Measurements from ENCODE around the gene RNPC3. TPM values are rescaled to one million over a fixed set of nuclear protein-coding genes. Genes with fewer than 3 reads are reported as not detected.

Gene RNPC3, protein sequence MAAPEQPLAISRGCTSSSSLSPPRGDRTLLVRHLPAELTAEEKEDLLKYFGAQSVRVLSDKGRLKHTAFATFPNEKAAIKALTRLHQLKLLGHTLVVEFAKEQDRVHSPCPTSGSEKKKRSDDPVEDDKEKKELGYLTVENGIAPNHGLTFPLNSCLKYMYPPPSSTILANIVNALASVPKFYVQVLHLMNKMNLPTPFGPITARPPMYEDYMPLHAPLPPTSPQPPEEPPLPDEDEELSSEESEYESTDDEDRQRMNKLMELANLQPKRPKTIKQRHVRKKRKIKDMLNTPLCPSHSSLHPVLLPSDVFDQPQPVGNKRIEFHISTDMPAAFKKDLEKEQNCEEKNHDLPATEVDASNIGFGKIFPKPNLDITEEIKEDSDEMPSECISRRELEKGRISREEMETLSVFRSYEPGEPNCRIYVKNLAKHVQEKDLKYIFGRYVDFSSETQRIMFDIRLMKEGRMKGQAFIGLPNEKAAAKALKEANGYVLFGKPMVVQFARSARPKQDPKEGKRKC
- total RNA-seq (10 to 100 TPM; 14.9 to 17.6 TPM), polyA plus RNA-seq (14.2 TPM)

DNA sequence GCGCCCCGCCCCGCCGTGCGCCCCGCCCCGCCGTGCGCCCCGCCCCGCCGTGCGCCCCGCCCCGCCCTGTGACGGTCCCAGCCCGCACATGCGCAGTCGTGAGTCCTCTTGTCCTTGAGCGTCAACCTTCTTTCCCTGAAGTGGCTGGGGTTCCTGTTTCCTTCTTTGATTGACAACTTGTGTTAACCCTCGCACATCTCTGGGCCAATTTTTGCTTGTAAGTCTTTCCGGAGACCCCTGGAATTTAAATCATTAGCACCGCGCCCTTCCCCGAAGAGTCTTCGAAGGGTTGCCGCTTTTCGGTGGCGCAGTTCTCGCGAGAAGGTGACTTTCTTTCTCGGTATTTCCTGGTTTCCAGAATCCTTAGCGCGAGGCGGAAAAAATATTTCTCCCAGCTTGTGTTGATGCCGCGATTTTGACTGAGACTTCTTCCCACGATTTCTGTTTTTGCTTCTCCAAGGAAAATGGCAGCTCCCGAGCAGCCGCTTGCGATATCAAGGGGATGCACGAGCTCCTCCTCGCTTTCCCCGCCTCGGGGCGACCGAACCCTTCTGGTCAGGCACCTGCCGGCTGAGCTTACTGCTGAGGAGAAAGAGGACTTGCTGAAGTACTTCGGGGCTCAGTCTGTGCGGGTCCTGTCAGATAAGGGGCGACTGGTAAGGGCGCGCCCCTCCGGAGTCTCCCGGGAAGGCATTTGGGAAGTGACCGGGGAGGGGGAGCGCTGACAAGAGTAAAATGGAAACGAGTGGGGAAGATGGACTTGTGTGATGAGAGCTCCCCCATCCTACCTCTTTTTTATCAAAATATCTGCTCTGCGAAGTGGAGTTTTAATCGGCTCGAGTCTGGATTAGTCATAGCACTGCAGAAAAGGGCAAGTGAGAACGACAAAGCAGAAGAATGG is at the start of gene RNPC3:
TSS of gene RNPC3 (plus strand) at position 93 of the 901 bp plus-strand sequence. CDS start at position 465, 372 bp downstream.
- Mint-ChIP-seq H3K27me3 (no peaks in the 10 kb centered on the region), H3K4me1 (peaks cover 52 to 61% (median 54%) of the 10 kb centered on the region in 3 donors), H3K4me3 (peak within 1 kb of the TSS; percentile 97 to 100 (median 99)), H3K9me3 (peaks cover 0 to 1% (median 0%) of the 10 kb centered on the region in 5 donors), H3K36me3 (peaks cover 0 to 28% (median 7%) of the 10 kb centered on the region in 3 donors), H3K27ac (peak within 1 kb of the TSS; percentile 93 to 99 (median 99))
- Histone ChIP-seq H3K4me1 (ENCODE audit: insufficient read depth, low read length) (peaks cover 41% of the 10 kb centered on the region), H3K36me3 (ENCODE audit: insufficient read depth, low read length) (no peaks in the 10 kb centered on the region), H3K4me3 (ENCODE audit: low read length) (peak within 1 kb of the TSS; percentile 86), H3K27me3 (ENCODE audit: insufficient read depth, low read length, poor library complexity, severe bottlenecking) (no peaks in the 10 kb centered on the region), H3K27ac (ENCODE audit: low read depth, low read length) (peak within 1 kb of the TSS; percentile 84), H3K9me3 (ENCODE audit: low read length) (no peaks in the 10 kb centered on the region)
- POLR2A ChIA-PET: interaction anchor here (3.6 kb wide), 1 partner anchor 11 kb away, joined by 13 read pairs; no protein-coding TSS in a partner anchor
- CTCF ChIA-PET: interaction anchor here (1.0 to 1.4 kb wide), 2 partner anchors 11 to 13 kb away, joined by 3 to 4 read pairs; no protein-coding TSS in a partner anchor
- DNase-seq: peak; percentile 82 to 90 (median 88)

DNA sequence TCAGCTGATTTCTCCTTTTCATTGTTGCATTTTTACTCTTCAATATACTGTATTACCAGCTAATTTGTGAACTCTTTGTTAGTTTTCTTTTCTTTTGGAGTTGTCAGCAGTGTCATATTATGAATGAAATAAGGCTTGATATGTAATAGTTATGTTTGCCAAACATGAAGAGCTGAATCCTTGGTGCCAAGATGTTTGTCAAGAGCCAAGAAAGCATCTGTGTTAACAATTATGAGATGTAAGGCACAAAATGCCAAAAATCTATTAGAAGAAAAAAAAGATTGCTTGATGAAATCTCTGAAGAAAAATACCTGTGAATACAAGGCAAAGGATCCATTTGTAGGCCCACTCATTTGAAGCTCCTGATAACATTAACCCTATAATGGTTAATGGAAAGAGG is 48.4 kb upstream of the RNPC3 start:
- CTCF ChIA-PET: no interaction called here
- no peaks in the 10 kb centered on the region for H3K9me3 ChIP-seq (ENCODE audit: low read length)
- no peak overlapping the region for H3K27ac ChIP-seq (ENCODE audit: low read depth, low read length)
- POLR2A ChIA-PET: no interaction called here
- no peaks in the 10 kb centered on the region for H3K27me3 ChIP-seq (ENCODE audit: insufficient read depth, low read length, poor library complexity, severe bottlenecking)
- Mint-ChIP-seq H3K36me3 (no peaks in the 10 kb centered on the region), H3K27me3 (peaks cover 0 to 8% of the 10 kb centered on the region in 2 donors), H3K4me3 (no peak overlapping the region), H3K27ac (no peak overlapping the region), H3K4me1 (no peaks in the 10 kb centered on the region), H3K9me3 (no peaks in the 10 kb centered on the region)
- no peaks in the 10 kb centered on the region for H3K4me1 ChIP-seq (ENCODE audit: insufficient read depth, low read length)
- H3K4me3 ChIP-seq (ENCODE audit: low read length): no peak overlapping the region
- H3K36me3 ChIP-seq (ENCODE audit: insufficient read depth, low read length): no peaks in the 10 kb centered on the region
- DNase-seq: no peak

DNA sequence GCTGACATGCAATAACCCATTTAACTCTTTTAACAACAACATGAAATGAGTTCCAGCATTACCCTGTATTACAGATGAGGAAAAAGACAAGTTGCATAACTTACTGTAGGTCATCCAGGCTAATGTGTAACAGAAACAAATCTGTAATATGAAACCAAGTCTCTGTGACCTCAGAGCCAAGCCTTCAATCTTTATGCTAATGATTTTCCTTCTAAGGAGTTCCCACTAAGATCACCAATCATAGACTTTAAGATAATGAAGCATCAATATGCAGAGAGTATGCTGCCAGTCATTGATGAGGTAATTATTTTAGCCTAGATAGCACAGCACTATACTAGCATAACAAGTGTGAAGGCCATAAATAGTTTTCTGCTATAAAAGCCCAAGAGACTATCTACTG is 35.6 kb upstream of the RNPC3 start:
- Mint-ChIP-seq H3K36me3 (peaks cover 0 to 3% (median 0%) of the 10 kb centered on the region in 3 donors), H3K4me1 (no peaks in the 10 kb centered on the region), H3K27ac (no peak overlapping the region), H3K4me3 (no peak overlapping the region), H3K27me3 (peaks cover 2 to 13% of the 10 kb centered on the region in 2 donors), H3K9me3 (peaks cover 0 to 2% (median 0%) of the 10 kb centered on the region in 5 donors)
- no peak for DNase-seq
- Histone ChIP-seq H3K27ac (ENCODE audit: low read depth, low read length) (no peak overlapping the region), H3K4me3 (ENCODE audit: low read length) (no peak overlapping the region), H3K36me3 (ENCODE audit: insufficient read depth, low read length) (no peaks in the 10 kb centered on the region), H3K9me3 (ENCODE audit: low read length) (no peaks in the 10 kb centered on the region), H3K27me3 (ENCODE audit: insufficient read depth, low read length, poor library complexity, severe bottlenecking) (no peaks in the 10 kb centered on the region), H3K4me1 (ENCODE audit: insufficient read depth, low read length) (no peaks in the 10 kb centered on the region)
- ChIA-PET POLR2A (no interaction called here), CTCF (no interaction called here)

DNA sequence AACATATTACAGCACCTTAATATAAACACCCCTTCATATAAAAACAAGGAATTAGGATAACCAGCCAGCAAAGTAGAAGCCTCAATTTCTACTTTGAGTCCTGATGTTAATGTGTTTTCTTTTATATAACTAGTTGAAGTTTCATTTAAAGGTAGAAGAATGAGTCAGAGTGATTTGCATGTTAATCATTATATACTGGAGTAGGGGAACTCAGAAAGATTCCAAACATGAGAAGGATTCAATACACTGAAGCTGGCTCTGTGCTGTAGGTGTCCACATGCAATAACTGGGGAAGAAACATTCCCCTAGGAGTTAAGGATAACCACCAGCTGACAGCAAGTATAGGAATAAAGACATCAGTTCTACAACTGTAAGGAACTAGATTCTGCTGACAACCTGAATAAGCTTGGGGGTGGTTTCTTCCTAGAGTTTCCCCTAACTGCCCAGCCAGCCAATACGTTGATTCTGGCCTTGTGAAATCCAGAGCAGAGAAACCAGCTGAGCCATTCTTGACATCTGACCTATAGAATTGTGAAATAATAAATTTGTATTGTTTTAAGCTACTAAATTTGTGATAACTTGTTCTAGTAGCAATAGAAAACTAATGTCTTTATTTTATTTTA is 33.4 kb upstream of the RNPC3 start:
- Mint-ChIP-seq H3K27ac (no peak overlapping the region), H3K36me3 (peaks cover 0 to 7% (median 0%) of the 10 kb centered on the region in 3 donors), H3K27me3 (peaks cover 2 to 24% of the 10 kb centered on the region in 2 donors), H3K4me1 (no peaks in the 10 kb centered on the region), H3K9me3 (no peaks in the 10 kb centered on the region), H3K4me3 (no peak overlapping the region)
- Histone ChIP-seq H3K4me3 (ENCODE audit: low read length) (no peak overlapping the region), H3K36me3 (ENCODE audit: insufficient read depth, low read length) (no peaks in the 10 kb centered on the region), H3K27me3 (ENCODE audit: insufficient read depth, low read length, poor library complexity, severe bottlenecking) (no peaks in the 10 kb centered on the region), H3K9me3 (ENCODE audit: low read length) (no peaks in the 10 kb centered on the region), H3K4me1 (ENCODE audit: insufficient read depth, low read length) (no peaks in the 10 kb centered on the region), H3K27ac (ENCODE audit: low read depth, low read length) (no peak overlapping the region)
- no peak for DNase-seq
- POLR2A ChIA-PET: no interaction called here
- CTCF ChIA-PET: no interaction called here

DNA sequence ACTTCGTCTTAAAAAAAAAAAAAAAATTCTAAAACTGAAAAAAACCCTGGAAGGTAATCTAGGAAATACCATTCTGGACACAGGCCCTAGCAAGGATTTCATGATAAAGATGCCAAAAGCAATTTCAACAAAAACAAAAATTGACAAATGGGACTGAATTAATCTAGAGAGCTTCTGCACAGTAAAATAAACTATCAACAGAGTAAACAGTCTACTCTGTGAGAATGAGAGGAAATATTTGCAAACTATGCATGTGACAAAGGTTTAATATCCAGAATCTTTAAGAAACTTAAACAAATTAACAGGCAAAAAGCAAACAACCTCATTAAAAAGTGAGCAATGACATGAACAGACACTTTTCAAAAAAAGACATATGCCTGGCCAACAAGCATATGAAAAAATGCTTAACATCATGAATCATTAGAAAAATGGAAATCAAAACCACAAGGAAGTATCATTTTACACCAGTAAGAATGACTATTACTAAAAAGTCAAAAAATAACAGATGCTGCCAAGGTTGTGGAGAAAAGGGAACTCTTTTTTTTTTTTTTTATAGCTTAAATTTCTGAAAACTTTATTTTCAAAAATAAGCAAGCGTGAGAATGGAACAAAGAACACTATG is 29.4 kb upstream of the RNPC3 start:
- CTCF ChIA-PET: no interaction called here

DNA sequence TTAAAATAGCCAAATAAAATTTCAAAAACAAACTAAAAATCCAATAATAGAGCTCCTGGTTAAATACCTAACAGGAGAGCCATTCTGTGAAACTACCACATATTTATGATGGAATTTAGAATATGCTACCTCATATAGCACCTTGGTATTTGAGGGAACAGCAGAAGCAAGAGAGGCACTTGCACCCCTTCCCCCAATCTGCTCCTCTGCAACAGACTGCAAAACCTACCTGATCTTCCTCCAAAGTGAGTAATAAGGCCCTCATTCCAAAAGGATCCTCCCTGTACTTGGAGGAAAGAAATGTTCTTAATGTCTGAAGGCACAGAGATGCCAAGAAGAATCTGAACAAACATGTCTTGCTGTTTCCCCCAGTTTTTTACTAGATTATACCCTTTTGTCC is 28.1 kb upstream of the RNPC3 start:
- Histone ChIP-seq H3K4me1 (ENCODE audit: insufficient read depth, low read length) (no peaks in the 10 kb centered on the region), H3K27ac (ENCODE audit: low read depth, low read length) (no peak overlapping the region), H3K36me3 (ENCODE audit: insufficient read depth, low read length) (no peaks in the 10 kb centered on the region), H3K4me3 (ENCODE audit: low read length) (no peak overlapping the region), H3K9me3 (ENCODE audit: low read length) (no peaks in the 10 kb centered on the region), H3K27me3 (ENCODE audit: insufficient read depth, low read length, poor library complexity, severe bottlenecking) (no peaks in the 10 kb centered on the region)
- Mint-ChIP-seq H3K4me1 (no peaks in the 10 kb centered on the region), H3K27ac (no peak overlapping the region), H3K9me3 (no peaks in the 10 kb centered on the region), H3K4me3 (no peak overlapping the region), H3K36me3 (peaks cover 0 to 7% (median 0%) of the 10 kb centered on the region in 3 donors), H3K27me3 (peaks cover 2 to 33% of the 10 kb centered on the region in 2 donors)
- no peak for DNase-seq
- POLR2A ChIA-PET: no interaction called here
- CTCF ChIA-PET: no interaction called here

More for the DNA sequence above, 29.4 kb upstream of the RNPC3 start:
- Mint-ChIP-seq H3K27ac (no peak overlapping the region), H3K36me3 (peaks cover 0 to 7% (median 0%) of the 10 kb centered on the region in 3 donors), H3K27me3 (peaks cover 2 to 33% of the 10 kb centered on the region in 2 donors), H3K4me3 (no peak overlapping the region), H3K4me1 (no peaks in the 10 kb centered on the region), H3K9me3 (no peaks in the 10 kb centered on the region)
- POLR2A ChIA-PET: no interaction called here
- Histone ChIP-seq H3K27me3 (ENCODE audit: insufficient read depth, low read length, poor library complexity, severe bottlenecking) (no peaks in the 10 kb centered on the region), H3K4me3 (ENCODE audit: low read length) (no peak overlapping the region), H3K4me1 (ENCODE audit: insufficient read depth, low read length) (no peaks in the 10 kb centered on the region), H3K36me3 (ENCODE audit: insufficient read depth, low read length) (no peaks in the 10 kb centered on the region), H3K9me3 (ENCODE audit: low read length) (no peaks in the 10 kb centered on the region), H3K27ac (ENCODE audit: low read depth, low read length) (no peak overlapping the region)
- no peak for DNase-seq

DNA sequence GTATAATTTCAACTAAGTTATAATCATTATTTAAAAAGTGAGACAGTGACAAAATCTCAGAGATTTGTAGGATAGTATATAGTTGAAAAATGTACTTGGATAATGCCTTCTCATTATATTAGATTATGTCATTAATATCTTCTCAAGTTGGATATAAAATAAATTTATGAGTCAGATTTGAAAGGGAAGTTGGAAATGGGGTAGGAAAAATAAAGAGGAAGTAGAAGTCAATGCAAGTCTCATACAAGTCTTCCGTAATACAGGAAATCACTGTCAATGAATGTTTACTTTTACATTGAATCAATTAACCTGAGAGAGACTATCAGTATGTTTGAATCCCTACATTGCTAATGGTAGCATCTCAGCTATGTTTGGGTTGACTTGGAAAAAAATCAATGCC is 16.2 kb upstream of the RNPC3 start:
- no peaks in the 10 kb centered on the region for H3K4me1 ChIP-seq (ENCODE audit: insufficient read depth, low read length)
- Mint-ChIP-seq H3K27me3 (no peaks in the 10 kb centered on the region), H3K27ac (no peak overlapping the region), H3K4me3 (no peak overlapping the region), H3K36me3 (peaks cover 2 to 18% (median 7%) of the 10 kb centered on the region in 3 donors), H3K4me1 (no peaks in the 10 kb centered on the region), H3K9me3 (peaks cover 0 to 7% (median 5%) of the 10 kb centered on the region in 5 donors)
- H3K36me3 ChIP-seq (ENCODE audit: insufficient read depth, low read length): no peaks in the 10 kb centered on the region
- CTCF ChIA-PET: no interaction called here
- no peaks in the 10 kb centered on the region for H3K9me3 ChIP-seq (ENCODE audit: low read length)
- no peaks in the 10 kb centered on the region for H3K27me3 ChIP-seq (ENCODE audit: insufficient read depth, low read length, poor library complexity, severe bottlenecking)
- POLR2A ChIA-PET: no interaction called here
- H3K4me3 ChIP-seq (ENCODE audit: low read length): no peak overlapping the region
- H3K27ac ChIP-seq (ENCODE audit: low read depth, low read length): no peak overlapping the region
- DNase-seq: no peak
